Gastrocnemius medialis (tissue), 4 donors: ENCODE data around the gene ENKD1.

Source experiments
- CTCF ChIP-seq, 5 experiments: fragments of 450-650 bp in 3 of 5; fragments of 200-600 bp in 2 of 5; sonication (generic) in 2 of 5; IDR thresholded peaks in 4 of 5; conservative IDR thresholded peaks in 1 of 5; 1 replicate in 4 of 5; 2 replicates in 1 of 5; pipeline ENCODE4 v1.5.1; 2016 to 2019; ENCODE audit warnings: antibody characterized with exemption in 5 of 5, mild to moderate bottlenecking in 3 of 5, moderate library complexity in 3 of 5
- POLR2A ChIP-seq, 2 donors: fragments of 450-650 bp; IDR thresholded peaks; one replicate each; pipeline ENCODE4 v1.6.1; 2017; ENCODE audit warnings: antibody characterized with exemption in 2 of 2, mild to moderate bottlenecking in 2 of 2, moderate library complexity in 2 of 2

- TF ChIP-seq CTCF (IDR thresholded peaks at IDR 0.05 in 4 of 5, conservative IDR thresholded peaks at IDR 0.05 in 1 of 5) (no peak), POLR2A (IDR thresholded peaks at IDR 0.05) (no peak)
These were observed 34.9 kb upstream of the ENKD1 start for GRCh38 chr16:67701420-67701819.
